Tibial artery (tissue), 4 donors: Measurements from ENCODE around the gene ADAMTS2.

ENCODE experiments used
- DNase-seq, 2 donors: peaks; one replicate each; pipeline ENCODE4 v3.0.0-alpha.2; 2019
- H3K27ac ChIP-seq, 2 donors: fragments of 200-600 bp; sonication (generic) in 1 of 2; 1 replicate in 1 of 2; 2 replicates in 1 of 2; pipeline ENCODE4 v1.5.1; 2018 to 2019; ENCODE audit warnings: mild to moderate bottlenecking in 1 of 2
- H3K27me3 ChIP-seq, 2 donors: fragments of 200-600 bp; sonication (generic) in 1 of 2; one replicate each; pipeline versions ENCODE4 v1.5.1 to v1.6.0; 2016 to 2019
- H3K36me3 ChIP-seq, 3 donors: fragments of 200-600 bp; sonication (generic) in 2 of 3; one replicate each; pipeline ENCODE4 v1.5.1; 2016 to 2019; ENCODE audit warnings: mild to moderate bottlenecking in 2 of 3
- H3K4me1 ChIP-seq, 4 donors: fragments of 200-600 bp; sonication (generic) in 2 of 4; 1 replicate in 3 of 4; 2 replicates in 1 of 4; pipeline ENCODE4 v1.5.1; 2016 to 2019
- H3K4me3 ChIP-seq, 2 donors: fragments of 200-600 bp; sonication (generic) in 1 of 2; 1 replicate in 1 of 2; 2 replicates in 1 of 2; pipeline ENCODE4 v1.5.1; 2018 to 2019; ENCODE audit warnings: mild to moderate bottlenecking in 2 of 2
- H3K9me3 ChIP-seq, 3 donors: fragments of 200-600 bp; sonication (generic) in 1 of 3; one replicate each; pipeline ENCODE4 v1.5.1; 2016 to 2019
- intact Hi-C: fragments of 100-400 bp; cut with DNase I; formaldehyde crosslinking; loops from one replicate; pipeline ENCODE4 v1.15.0; 2023; ENCODE audit warnings: low total_unique reads
- TF ChIP-seq, protein P1 (sequence below), 2 experiments: fragments of 200-600 bp in 1 of 2; fragments of 450-650 bp in 1 of 2; IDR thresholded peaks; one replicate each; pipeline ENCODE4 v1.5.1; 2017 to 2019; ENCODE audit warnings: antibody characterized with exemption in 2 of 2, mild to moderate bottlenecking in 1 of 2, moderate library complexity in 1 of 2

ADAMTS2 gene

DNA sequence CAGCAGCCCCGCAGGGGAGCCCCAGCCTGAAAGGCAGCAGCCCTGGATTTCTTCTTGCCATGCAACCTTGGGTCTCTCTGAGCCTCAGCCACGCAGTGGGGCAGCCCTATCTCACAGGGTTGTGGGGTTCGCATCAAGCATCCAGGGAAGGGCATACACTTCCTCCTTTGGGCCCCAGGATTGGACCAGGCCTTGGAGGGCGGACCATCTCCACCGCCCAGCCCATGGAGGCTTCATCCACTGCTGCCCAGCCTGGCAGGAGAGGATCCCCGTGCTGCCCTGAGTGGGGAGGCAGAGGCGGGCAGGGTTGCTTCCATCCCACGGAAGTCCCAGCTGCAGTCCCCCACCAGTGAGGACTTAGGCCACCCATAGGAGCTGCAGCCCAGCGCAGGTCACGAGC, 5.3 kb downstream of the ADAMTS2 start:
- H3K27me3 ChIP-seq: no peaks in the 10 kb centered on the region
- no peak overlapping the region for H3K4me3 ChIP-seq
- H3K4me1 ChIP-seq: peaks cover 0 to 32% (median 21%) of the 10 kb centered on the region in 4 donors
- intact Hi-C loops: loop anchor here (10.0 kb wide), 1 partner anchor 155 kb away; no protein-coding TSS in a partner anchor
- no peaks in the 10 kb centered on the region for H3K9me3 ChIP-seq
- TF ChIP-seq, protein P1, sequence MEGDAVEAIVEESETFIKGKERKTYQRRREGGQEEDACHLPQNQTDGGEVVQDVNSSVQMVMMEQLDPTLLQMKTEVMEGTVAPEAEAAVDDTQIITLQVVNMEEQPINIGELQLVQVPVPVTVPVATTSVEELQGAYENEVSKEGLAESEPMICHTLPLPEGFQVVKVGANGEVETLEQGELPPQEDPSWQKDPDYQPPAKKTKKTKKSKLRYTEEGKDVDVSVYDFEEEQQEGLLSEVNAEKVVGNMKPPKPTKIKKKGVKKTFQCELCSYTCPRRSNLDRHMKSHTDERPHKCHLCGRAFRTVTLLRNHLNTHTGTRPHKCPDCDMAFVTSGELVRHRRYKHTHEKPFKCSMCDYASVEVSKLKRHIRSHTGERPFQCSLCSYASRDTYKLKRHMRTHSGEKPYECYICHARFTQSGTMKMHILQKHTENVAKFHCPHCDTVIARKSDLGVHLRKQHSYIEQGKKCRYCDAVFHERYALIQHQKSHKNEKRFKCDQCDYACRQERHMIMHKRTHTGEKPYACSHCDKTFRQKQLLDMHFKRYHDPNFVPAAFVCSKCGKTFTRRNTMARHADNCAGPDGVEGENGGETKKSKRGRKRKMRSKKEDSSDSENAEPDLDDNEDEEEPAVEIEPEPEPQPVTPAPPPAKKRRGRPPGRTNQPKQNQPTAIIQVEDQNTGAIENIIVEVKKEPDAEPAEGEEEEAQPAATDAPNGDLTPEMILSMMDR (IDR thresholded peaks at IDR 0.05): no peak
- no peaks in the 10 kb centered on the region for H3K36me3 ChIP-seq
- DNase-seq: no peak
- H3K27ac ChIP-seq: no peak overlapping the region

- Histone ChIP-seq H3K4me1 (peaks cover 0 to 24% (median 20%) of the 10 kb centered on the region in 4 donors), H3K27me3 (no peaks in the 10 kb centered on the region), H3K36me3 (no peaks in the 10 kb centered on the region), H3K4me3 (no peak overlapping the region), H3K27ac (no peak overlapping the region), H3K9me3 (no peaks in the 10 kb centered on the region)
- no peak for DNase-seq
- intact Hi-C loops: no loop called here
- TF ChIP-seq, protein P1 (IDR thresholded peaks at IDR 0.05): no peak
Measured at GRCh38 chr5:179339081-179339480, 6.2 kb downstream of the ADAMTS2 start.

- intact Hi-C loops: no loop called here
- DNase-seq: no peak
Measured at GRCh38 chr5:179337796-179338676, 7.2 kb downstream of the ADAMTS2 start.

DNA sequence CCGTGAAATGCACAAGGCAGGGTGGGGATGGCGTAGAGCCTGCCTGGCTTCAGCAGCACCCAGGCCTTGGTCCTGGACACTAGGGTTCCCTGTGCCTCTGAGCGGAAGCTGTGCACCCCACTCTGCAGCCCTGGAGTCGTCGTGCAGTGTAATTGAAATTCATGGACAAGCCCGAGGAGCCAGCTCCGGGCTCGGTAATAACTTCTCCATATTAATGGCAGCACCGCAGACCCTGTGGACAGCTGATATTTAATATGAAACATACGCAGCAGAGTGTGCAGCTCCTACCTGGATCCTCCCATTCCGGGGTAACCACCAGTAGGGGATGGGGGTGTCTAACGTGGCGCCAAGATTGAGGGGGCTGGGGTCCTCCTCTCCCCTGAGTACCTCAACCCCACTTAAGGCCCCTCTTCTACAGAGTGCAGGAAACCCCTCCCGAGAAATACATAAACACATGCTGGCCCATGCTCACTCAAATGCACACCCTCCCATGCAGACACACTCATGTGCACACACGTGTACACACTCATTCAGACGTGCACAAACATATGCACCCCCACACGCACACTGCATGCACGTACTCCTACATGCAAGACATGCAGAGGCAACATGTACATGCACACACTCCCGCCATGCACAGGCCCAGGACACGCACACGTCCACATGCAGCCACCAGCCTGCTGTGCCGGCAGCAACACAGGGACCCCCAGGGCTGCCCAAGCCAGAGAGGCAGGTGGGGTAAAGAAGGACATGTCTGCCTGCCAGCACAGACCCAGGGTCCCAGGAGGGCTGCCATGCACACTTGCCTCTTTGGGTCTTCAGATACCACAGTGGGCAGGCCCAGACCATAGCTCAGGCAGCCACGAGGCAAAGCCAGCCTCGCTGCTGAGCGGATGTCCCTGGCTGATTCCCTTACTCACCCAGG, 8.1 kb downstream of the ADAMTS2 start:
- Histone ChIP-seq H3K27me3 (no peaks in the 10 kb centered on the region), H3K36me3 (no peaks in the 10 kb centered on the region), H3K4me1 (peaks cover 0 to 5% (median 2%) of the 10 kb centered on the region in 4 donors), H3K27ac (no peak overlapping the region), H3K9me3 (no peaks in the 10 kb centered on the region), H3K4me3 (no peak overlapping the region)
- intact Hi-C loops: no loop called here
- TF ChIP-seq, protein P1 (IDR thresholded peaks at IDR 0.05): no peak
- DNase-seq: no peak

More at GRCh38 chr5:179337796-179338676, 7.2 kb downstream of the ADAMTS2 start:
- H3K27me3 ChIP-seq: no peaks in the 10 kb centered on the region
- H3K4me1 ChIP-seq: peaks cover 0 to 14% (median 11%) of the 10 kb centered on the region in 4 donors
- no peaks in the 10 kb centered on the region for H3K36me3 ChIP-seq
- no peak overlapping the region for H3K27ac ChIP-seq
- H3K9me3 ChIP-seq: no peaks in the 10 kb centered on the region
- H3K4me3 ChIP-seq: no peak overlapping the region
- TF ChIP-seq, protein P1 (IDR thresholded peaks at IDR 0.05): no peak

- no peak for DNase-seq
Measured at GRCh38 chr5:179336126-179336870, 9.0 kb downstream of the ADAMTS2 start.

More at GRCh38 chr5:179336126-179336870, 9.0 kb downstream of the ADAMTS2 start:
- Histone ChIP-seq H3K4me1 (no peaks in the 10 kb centered on the region), H3K4me3 (no peak overlapping the region), H3K9me3 (no peaks in the 10 kb centered on the region), H3K36me3 (no peaks in the 10 kb centered on the region), H3K27ac (no peak overlapping the region), H3K27me3 (no peaks in the 10 kb centered on the region)
- intact Hi-C loops: no loop called here
- TF ChIP-seq, protein P1 (IDR thresholded peaks at IDR 0.05): no peak
